Spinal cord (tissue), 10 donors: Measurements from ENCODE around the gene ARID5B. TPM values are rescaled to one million over a fixed set of nuclear protein-coding genes. Genes with fewer than 3 reads are reported as not detected.

ENCODE experiments used
- DNase-seq, 6 donors: peaks; one replicate each; pipeline versions ENCODE4 v3.0.0 to v3.0.0-alpha.2; 2013 to 2015; ENCODE audit warnings: low spot score in 6 of 6, low read depth in 4 of 6
- H3K27ac ChIP-seq: one replicate; pipeline ENCODE4 v1.5.1; 2013; ENCODE audit warnings: low read depth, low read length, control low read depth
- H3K27me3 ChIP-seq: one replicate; pipeline ENCODE4 v1.6.1; 2013; ENCODE audit warnings: low read length; ENCODE audit not compliant: control insufficient read depth, insufficient read depth
- H3K36me3 ChIP-seq: one replicate; pipeline ENCODE4 v1.6.1; 2013; ENCODE audit warnings: low read length; ENCODE audit not compliant: control insufficient read depth, insufficient read depth
- H3K4me1 ChIP-seq: one replicate; pipeline ENCODE4 v1.6.1; 2013; ENCODE audit warnings: low read length; ENCODE audit not compliant: control insufficient read depth, insufficient read depth
- H3K4me3 ChIP-seq: one replicate; pipeline ENCODE4 v1.5.1; 2013; ENCODE audit warnings: low read depth, low read length, control low read depth
- H3K9me3 ChIP-seq: one replicate; pipeline ENCODE4 v1.6.1; 2013; ENCODE audit warnings: low read length; ENCODE audit not compliant: control insufficient read depth, insufficient read depth
- WGBS: methylation state at CpG from one replicate; pipeline ENCODE4 v1.1.5; 2013; ENCODE audit warnings: missing lambda C conversion rate; ENCODE audit not compliant: insufficient coverage; 5-methylcytosine and 5-hydroxymethylcytosine counted together
- polyA plus RNA-seq, 2 donors: library from polyadenylated mRNA; unstranded; fragments of 120-200 nt; gene quantifications; one replicate each; pipeline ENCODE4 v1.2.1, GENCODE V29; 2013; ENCODE audit not compliant: insufficient read length in 2 of 2
- total RNA-seq, 2 donors: library from RNA; depleted of rRNA in 1 of 2; stranded (reverse); fragments of 120-200 nt in 1 of 2; fragments of >200 nt in 1 of 2; gene quantifications; one replicate each; pipeline versions ENCODE4 v1.2.3 to v1.2.4, GENCODE V29; 2013 to 2014
- donor health status: healthy.

ARID5B gene
- total and polyA plus RNA-seq, 4 donors, result 9.3 to 26.4 (median 18.4) TPM

DNA sequence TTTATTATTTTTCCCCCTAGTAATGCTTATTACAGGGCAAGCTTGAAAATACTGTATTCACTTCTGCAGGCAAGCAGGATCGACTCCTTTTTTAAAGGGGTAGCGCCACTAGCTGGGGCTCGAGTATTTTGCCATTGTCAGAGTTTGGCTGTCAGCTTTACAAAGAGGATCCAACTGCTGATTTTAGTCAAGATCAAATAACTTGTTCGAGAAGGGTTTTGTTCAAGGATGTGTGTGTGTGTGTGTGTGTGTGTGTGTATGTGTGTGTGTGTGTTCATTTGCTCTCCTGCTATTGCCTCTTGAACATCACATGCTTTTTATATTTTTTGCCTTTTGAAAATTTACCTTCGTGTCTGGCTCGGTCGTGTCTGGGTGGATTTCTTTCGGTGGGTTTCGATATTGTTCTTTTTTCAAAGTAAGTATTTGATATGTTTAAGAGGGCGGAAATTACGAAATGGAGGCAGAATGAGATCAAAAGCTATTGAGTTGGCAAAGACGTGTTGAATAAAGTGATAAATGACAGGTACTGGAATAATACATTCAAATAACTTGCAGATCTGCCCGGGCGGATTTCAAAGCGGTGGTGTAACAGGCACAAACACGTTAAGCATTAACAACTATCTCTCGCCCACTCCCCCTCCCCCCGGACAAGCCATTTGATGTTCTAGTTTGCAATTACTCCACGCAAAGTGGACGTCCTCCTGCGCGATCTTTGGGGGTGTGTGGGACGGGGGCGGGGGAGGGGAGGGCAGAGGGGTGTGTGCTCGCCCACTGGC lies 1.1 kb downstream of the ARID5B start:
- peak overlapping the region; percentile 89 for H3K4me3 ChIP-seq
- H3K4me1 ChIP-seq, result no peaks in the 10 kb centered on the region
- no peaks in the 10 kb centered on the region for H3K36me3 ChIP-seq
- 0% methylated on average over 12 of the region's 25 CpGs for WGBS
- DNase-seq, result peak in 3 of 6 donors; percentile 57 to 92 (median 86)
- peak overlapping the region; percentile 90 for H3K27ac ChIP-seq
- no peaks in the 10 kb centered on the region for H3K9me3 ChIP-seq
- peaks cover 8% of the 10 kb centered on the region for H3K27me3 ChIP-seq

DNA sequence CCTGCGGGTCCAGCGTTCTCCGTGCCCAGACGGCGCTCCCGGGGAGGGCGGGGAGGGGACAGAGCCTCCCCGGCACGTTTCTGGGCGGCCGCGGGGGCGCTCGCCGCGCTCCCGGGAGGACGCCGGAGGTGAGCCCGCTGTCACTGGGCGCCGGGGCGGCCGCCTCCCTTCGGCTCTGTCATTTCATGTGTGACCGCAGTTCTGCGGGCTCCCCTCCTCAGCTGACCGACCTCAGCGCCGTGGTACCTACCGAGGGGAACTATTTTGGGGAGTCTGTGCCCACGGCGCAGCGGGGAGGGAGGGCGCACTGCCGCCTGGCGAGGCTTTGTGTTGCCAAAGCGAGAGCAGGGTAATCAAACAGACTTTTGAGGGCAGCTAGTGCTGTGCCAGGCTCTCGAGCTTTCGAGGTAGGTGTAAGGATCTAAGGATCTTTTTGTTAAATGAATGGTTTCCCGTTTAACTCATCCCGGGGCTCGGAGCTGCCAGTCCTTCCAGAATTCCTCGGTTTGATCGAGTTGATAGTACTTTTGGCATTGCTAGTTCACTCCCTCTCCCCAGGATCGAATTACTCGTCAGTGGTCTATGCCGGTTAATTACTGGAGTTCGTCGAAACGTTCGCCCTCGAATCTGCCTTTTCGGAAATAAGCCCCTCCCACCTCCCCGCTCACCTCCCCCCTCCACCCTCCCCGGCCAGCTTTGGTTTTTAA lies 1.9 kb downstream of the ARID5B start:
- H3K4me3 ChIP-seq, result peak overlapping the region; percentile 89
- H3K9me3 ChIP-seq, result no peaks in the 10 kb centered on the region
- DNase-seq, result peak in 2 of 6 donors; percentile 78
- H3K27ac ChIP-seq, result peak overlapping the region; percentile 90
- peaks cover 8% of the 10 kb centered on the region for H3K27me3 ChIP-seq
- WGBS, result under 1% methylated on average over 46 of the region's 56 CpGs
- H3K36me3 ChIP-seq, result no peaks in the 10 kb centered on the region
- no peaks in the 10 kb centered on the region for H3K4me1 ChIP-seq

GRCh38 chr10:61903928-61904344 lies 2.4 kb downstream of the ARID5B start:
- H3K9me3 ChIP-seq, result no peaks in the 10 kb centered on the region
- DNase-seq, result peak in 1 of 6 donors; percentile 78
- WGBS, result 80% methylated on average over 1 of the region's 7 CpGs
- peaks cover 8% of the 10 kb centered on the region for H3K27me3 ChIP-seq
- H3K36me3 ChIP-seq, result no peaks in the 10 kb centered on the region
- no peaks in the 10 kb centered on the region for H3K4me1 ChIP-seq
- H3K27ac ChIP-seq, result peak overlapping the region; percentile 90
- H3K4me3 ChIP-seq, result peak overlapping the region; percentile 89

GRCh38 chr10:61904733-61905725 lies 3.5 kb downstream of the ARID5B start:
- H3K4me1 ChIP-seq, result no peaks in the 10 kb centered on the region
- H3K4me3 ChIP-seq, result peak overlapping the region; percentile 89
- no peak overlapping the region for H3K27ac ChIP-seq
- 55% methylated on average over 4 of the region's 6 CpGs for WGBS
- no peaks in the 10 kb centered on the region for H3K9me3 ChIP-seq
- no peaks in the 10 kb centered on the region for H3K27me3 ChIP-seq
- DNase-seq, result peak in 2 of 6 donors; percentile 56 to 79
- H3K36me3 ChIP-seq, result no peaks in the 10 kb centered on the region

- 100% methylated on average over 1 of the region's 3 CpGs for WGBS
- no peaks in the 10 kb centered on the region for H3K36me3 ChIP-seq
- no peak overlapping the region for H3K27ac ChIP-seq
- no peak overlapping the region for H3K4me3 ChIP-seq
- no peaks in the 10 kb centered on the region for H3K27me3 ChIP-seq
- H3K9me3 ChIP-seq, result no peaks in the 10 kb centered on the region
- DNase-seq, result no peak
- no peaks in the 10 kb centered on the region for H3K4me1 ChIP-seq
These were observed 4.5 kb downstream of the ARID5B start for GRCh38 chr10:61905837-61906561.

DNA sequence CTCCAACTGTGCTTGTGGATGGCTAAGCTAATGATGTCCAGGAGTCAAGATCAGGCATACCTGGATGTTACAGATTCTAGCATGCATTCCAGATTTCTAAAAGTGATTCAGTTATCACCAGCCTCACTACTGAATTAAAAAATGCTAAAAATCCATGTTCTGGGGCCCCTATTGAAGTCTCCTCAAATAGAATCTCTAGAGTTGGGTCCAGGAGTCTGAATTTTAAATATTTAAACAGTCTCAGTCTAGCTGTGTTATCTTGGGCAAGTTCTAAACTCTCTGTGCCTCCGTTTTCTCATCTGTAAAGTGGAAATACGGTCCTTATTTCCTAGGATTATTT lies 5.0 kb downstream of the ARID5B start:
- no peaks in the 10 kb centered on the region for H3K36me3 ChIP-seq
- no CpG with 5 or more reads among the region's 2 CpGs for WGBS
- no peak overlapping the region for H3K4me3 ChIP-seq
- DNase-seq, result no peak
- no peaks in the 10 kb centered on the region for H3K27me3 ChIP-seq
- peaks cover 1% of the 10 kb centered on the region for H3K4me1 ChIP-seq
- no peak overlapping the region for H3K27ac ChIP-seq
- H3K9me3 ChIP-seq, result no peaks in the 10 kb centered on the region

- no peaks in the 10 kb centered on the region for H3K9me3 ChIP-seq
- WGBS, result 100% methylated on average over 1 of the region's 2 CpGs
- no peaks in the 10 kb centered on the region for H3K27me3 ChIP-seq
- no peak overlapping the region for H3K27ac ChIP-seq
- no peak for DNase-seq
- H3K4me3 ChIP-seq, result no peak overlapping the region
- H3K4me1 ChIP-seq, result peaks cover 3% of the 10 kb centered on the region
- no peaks in the 10 kb centered on the region for H3K36me3 ChIP-seq
These were observed 5.5 kb downstream of the ARID5B start for GRCh38 chr10:61907011-61907410.

DNA sequence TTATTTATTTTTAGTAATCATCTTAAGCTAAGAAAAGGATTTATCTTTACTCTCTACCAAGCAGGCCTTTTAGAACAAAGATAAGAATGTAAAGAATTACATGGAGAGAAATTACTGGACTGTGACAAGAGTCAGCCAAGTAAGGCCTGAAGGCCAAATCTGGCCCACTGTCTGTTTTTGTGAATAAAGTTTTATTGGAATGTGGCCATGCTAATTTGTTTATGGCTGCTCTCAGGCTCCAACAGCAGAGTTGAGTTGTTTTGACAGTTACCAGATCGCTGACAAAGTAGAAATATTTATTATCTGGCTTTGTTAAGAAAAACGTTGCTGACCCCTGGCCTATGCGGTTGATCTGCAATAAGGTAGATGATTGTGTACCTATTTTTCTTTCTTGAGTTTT lies 6.1 kb downstream of the ARID5B start:
- no peaks in the 10 kb centered on the region for H3K36me3 ChIP-seq
- H3K27me3 ChIP-seq, result no peaks in the 10 kb centered on the region
- H3K4me1 ChIP-seq, result peaks cover 3% of the 10 kb centered on the region
- H3K9me3 ChIP-seq, result no peaks in the 10 kb centered on the region
- no peak overlapping the region for H3K4me3 ChIP-seq
- no peak overlapping the region for H3K27ac ChIP-seq
- no CpG with 5 or more reads among the region's 3 CpGs for WGBS
- no peak for DNase-seq
